T-cell (primary cell): Measurements from ENCODE around the gene WDR47. TPM values are rescaled to one million over a fixed set of nuclear protein-coding genes. Genes with fewer than 3 reads are reported as not detected.
"Not testable (repeated sequence)": the region's sequence is repeated elsewhere in the genome, so short reads cannot be mapped to it uniquely, and the experiment has no call there.

Experiments used
- ATAC-seq, 4 experiments: fragments of 200-7000 bp in 3 of 4; fragments of 150-1000 bp in 1 of 4; cut with Tn5 transposase; replicated peaks in 1 of 4; 1 replicate in 3 of 4; 2 replicates in 1 of 4; pipeline ENCODE4 v1.10.0; 2021; ENCODE audit warnings: moderate library complexity in 3 of 4, mild to moderate bottlenecking in 2 of 4, moderate number of reproducible peaks in 1 of 4
- CTCF ChIA-PET, 2 donors: fragments of 300-600 bp; sonication (Branson Sonifier 250); formaldehyde crosslinking; loops; one replicate each; lab custom pipeline; 2022; ENCODE audit warnings: antibody characterized with exemption in 2 of 2; lab: Charles Lee
- POLR2A ChIA-PET, 2 donors: fragments of 300-600 bp; sonication (Branson Sonifier 250); formaldehyde crosslinking; loops; one replicate each; lab custom pipeline; 2022; ENCODE audit warnings: antibody characterized with exemption in 2 of 2; lab: Charles Lee
- DNase-seq, 35 experiments: peaks; one replicate each; pipeline versions ENCODE4 v3.0.0 to v3.0.0-alpha.2; 2013 to 2023
- H3K27ac ChIP-seq: one replicate; pipeline ENCODE4 v1.5.1; 2013; ENCODE audit warnings: low read length
- H3K27me3 ChIP-seq, 2 experiments: replicated peaks in 1 of 2; 1 replicate in 1 of 2; 2 replicates in 1 of 2; pipeline versions ENCODE4 v1.6.1 to v1.7.0; 2013; ENCODE audit warnings: low read length in 1 of 2, mixed read lengths in 1 of 2; ENCODE audit not compliant: control insufficient read depth in 2 of 2, insufficient read depth in 2 of 2; ENCODE audit errors: extremely low read depth in 1 of 2
- H3K36me3 ChIP-seq, 2 donors: 1 replicate in 1 of 2; 2 replicates in 1 of 2; pipeline versions ENCODE4 v1.6.1 to v1.7.0; 2013; ENCODE audit warnings: low read length in 1 of 2; ENCODE audit not compliant: control insufficient read depth in 2 of 2, insufficient read depth in 1 of 2; ENCODE audit errors: extremely low read depth in 1 of 2
- H3K4me1 ChIP-seq, 2 experiments: 1 replicate in 1 of 2; 2 replicates in 1 of 2; pipeline versions ENCODE4 v1.6.1 to v1.7.0; 2013; ENCODE audit warnings: low read length in 2 of 2, mixed read lengths in 1 of 2; ENCODE audit not compliant: insufficient read depth in 2 of 2, control insufficient read depth in 1 of 2; ENCODE audit errors: extremely low read depth in 1 of 2
- H3K4me3 ChIP-seq, 2 donors: 1 replicate in 1 of 2; 2 replicates in 1 of 2; pipeline versions ENCODE4 v1.5.1 to v1.7.0; 2013; ENCODE audit warnings: mild to moderate bottlenecking in 2 of 2, low read length in 1 of 2, moderate library complexity in 1 of 2; ENCODE audit not compliant: control insufficient read depth in 1 of 2; ENCODE audit errors: extremely low read depth in 1 of 2
- H3K9me3 ChIP-seq: 2 replicates; pipeline ENCODE4 v1.7.0; 2013
- H3K27ac Mint-ChIP-seq, 2 donors: one replicate each; pipeline ENCODE4 v1.8.0; 2020 to 2021; ENCODE audit warnings: mild to moderate bottlenecking in 2 of 2, mixed read lengths in 2 of 2
- H3K27me3 Mint-ChIP-seq, 2 donors: one replicate each; pipeline ENCODE4 v1.8.0; 2021 to 2022; ENCODE audit warnings: mixed read lengths in 2 of 2
- H3K36me3 Mint-ChIP-seq: one replicate; pipeline ENCODE4 v1.8.0; 2021; ENCODE audit warnings: mixed read lengths
- H3K4me1 Mint-ChIP-seq, 3 donors: one replicate each; pipeline ENCODE4 v1.8.0; 2020 to 2022; ENCODE audit warnings: mixed read lengths in 3 of 3, mild to moderate bottlenecking in 1 of 3
- H3K4me3 Mint-ChIP-seq, 3 donors: one replicate each; pipeline ENCODE4 v1.8.0; 2020 to 2022; ENCODE audit warnings: mild to moderate bottlenecking in 3 of 3, mixed read lengths in 3 of 3, moderate library complexity in 3 of 3
- H3K9me3 Mint-ChIP-seq, 3 donors: one replicate each; pipeline ENCODE4 v1.8.0; 2020 to 2022; ENCODE audit warnings: mixed read lengths in 3 of 3
- WGBS: methylation state at CpG from one replicate; pipeline ENCODE4 v1.1.5; 2013; ENCODE audit warnings: missing lambda C conversion rate; ENCODE audit not compliant: insufficient coverage; 5-methylcytosine and 5-hydroxymethylcytosine counted together
- total RNA-seq, 35 experiments: library from RNA in 6 of 35; stranded (reverse) in 6 of 35; fragments of 120-200 nt in 1 of 35; gene quantifications; one replicate each; pipeline versions ENCODE4 v1.2.1 to v1.2.4 and lab custom pipeline; 2013 to 2026

Gene WDR47
- total RNA-seq, 5 donors from 2014 or later (not counting 1 experiment from before 2014, with no cell fraction given), result 13.6 to 18.2 (median 17.9) TPM

DNA sequence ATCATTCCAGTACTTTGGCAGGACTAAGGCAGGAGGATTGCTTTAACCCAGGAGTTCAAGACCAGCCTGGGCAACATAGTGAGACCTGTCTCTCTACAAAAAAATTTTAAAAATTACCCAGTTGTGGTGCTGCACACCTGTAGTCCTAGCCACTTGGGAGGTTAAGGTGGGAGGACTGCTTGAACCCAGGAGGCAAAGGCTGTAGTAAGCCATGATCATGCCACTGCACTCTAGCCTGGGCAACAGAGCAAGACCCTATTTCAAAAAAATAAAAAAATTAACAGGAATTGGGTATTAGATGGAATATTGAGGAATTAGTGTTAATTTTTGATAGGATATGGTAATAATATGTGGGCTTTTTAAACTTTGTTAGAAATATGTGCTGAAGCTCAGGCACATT lies 17.1 kb upstream of the WDR47 start:
- Histone ChIP-seq H3K27ac (no peak overlapping the region), H3K4me1 (no peaks in the 10 kb centered on the region), H3K9me3 (no peaks in the 10 kb centered on the region), H3K4me3 (no peak overlapping the region), H3K36me3 (peaks cover 0 to 7% of the 10 kb centered on the region in 2 donors), H3K27me3 (no peaks in the 10 kb centered on the region)
- Mint-ChIP-seq H3K4me3 (no peak overlapping the region), H3K4me1 (no peaks in the 10 kb centered on the region), H3K36me3 (peaks cover 3% of the 10 kb centered on the region), H3K27me3 (no peaks in the 10 kb centered on the region), H3K27ac (no peak overlapping the region), H3K9me3 (no peaks in the 10 kb centered on the region)
- DNase-seq (no peak), ATAC-seq (no peak)
- ChIA-PET POLR2A (no interaction called here), CTCF (no interaction called here)

DNA sequence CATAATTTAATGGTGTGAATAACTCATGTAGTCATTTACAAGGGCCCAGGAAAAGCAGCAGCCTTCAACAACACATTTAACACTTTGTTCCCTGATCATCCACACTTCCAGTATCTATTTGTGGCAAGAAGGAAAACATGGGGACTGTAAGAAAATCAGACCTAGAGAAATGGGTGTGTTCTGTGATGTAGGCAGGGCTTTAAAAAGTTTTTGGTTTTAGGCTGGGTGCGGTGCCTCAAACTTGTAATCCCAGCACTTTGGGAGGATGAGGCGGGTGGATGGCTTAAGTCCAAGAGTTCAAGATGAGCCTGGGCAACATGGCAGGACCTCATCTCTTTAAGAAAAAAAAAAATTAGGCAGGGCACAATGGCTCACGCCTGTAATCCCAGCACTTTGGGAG lies 14.2 kb upstream of the WDR47 start:
- WGBS, result 92% methylated on average over 2 of the region's 3 CpGs
- H3K27me3 Mint-ChIP-seq, result no peaks in the 10 kb centered on the region
- no peaks in the 10 kb centered on the region for H3K9me3 ChIP-seq
- no peak for DNase-seq
- H3K36me3 ChIP-seq, result no peaks in the 10 kb centered on the region
- H3K9me3 Mint-ChIP-seq, result no peaks in the 10 kb centered on the region
- H3K4me3 ChIP-seq, result no peak overlapping the region
- H3K36me3 Mint-ChIP-seq, result no peaks in the 10 kb centered on the region
- no peak overlapping the region for H3K27ac ChIP-seq
- no peak for ATAC-seq
- no peaks in the 10 kb centered on the region for H3K4me1 ChIP-seq
- H3K27me3 ChIP-seq, result peaks cover 0 to 3% of the 10 kb centered on the region in 2 experiments
- no peaks in the 10 kb centered on the region for H3K4me1 Mint-ChIP-seq
- no peak overlapping the region for H3K27ac Mint-ChIP-seq
- CTCF ChIA-PET, result interaction anchor here in 1 of 2 donors (0.7 kb wide), 1 partner anchor 617 kb away, joined by 3 read pairs; no protein-coding TSS in a partner anchor
- no peak overlapping the region for H3K4me3 Mint-ChIP-seq
- POLR2A ChIA-PET, result no interaction called here

DNA sequence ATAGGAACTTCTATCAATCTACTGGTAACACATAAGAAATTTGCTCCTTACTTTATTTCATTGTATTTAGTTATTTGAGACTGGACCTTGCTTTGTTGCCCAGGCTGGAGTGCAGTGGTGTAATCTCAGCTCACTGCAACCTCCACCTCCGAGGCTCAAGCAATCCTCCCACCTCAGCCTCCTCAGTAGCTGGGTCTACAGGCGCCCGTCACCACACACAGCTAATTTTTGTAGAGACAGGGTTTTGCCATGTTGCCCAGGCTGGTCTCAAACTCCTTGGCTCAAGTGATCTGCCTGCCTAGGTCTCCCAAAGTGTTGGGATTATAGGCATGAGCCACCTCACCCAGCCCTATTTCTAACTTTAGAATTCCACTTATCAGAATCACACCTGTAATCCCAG lies 10.2 kb upstream of the WDR47 start:
- DNase-seq, CTCF ChIA-PET, H3K27me3 Mint-ChIP-seq, H3K27ac ChIP-seq, H3K27ac Mint-ChIP-seq, H3K36me3 ChIP-seq, H3K4me1 ChIP-seq, H3K9me3 Mint-ChIP-seq, H3K4me3 Mint-ChIP-seq, H3K27me3 ChIP-seq, H3K9me3 ChIP-seq, ATAC-seq, H3K4me1 Mint-ChIP-seq, H3K36me3 Mint-ChIP-seq, H3K4me3 ChIP-seq: not testable (repeated sequence)
- no CpG with 5 or more reads among the region's 3 CpGs for WGBS
- POLR2A ChIA-PET, result interaction anchor here in 1 of 2 donors (0.6 kb wide), 1 partner anchor 11 kb away, joined by 3 read pairs; no protein-coding TSS in a partner anchor

DNA sequence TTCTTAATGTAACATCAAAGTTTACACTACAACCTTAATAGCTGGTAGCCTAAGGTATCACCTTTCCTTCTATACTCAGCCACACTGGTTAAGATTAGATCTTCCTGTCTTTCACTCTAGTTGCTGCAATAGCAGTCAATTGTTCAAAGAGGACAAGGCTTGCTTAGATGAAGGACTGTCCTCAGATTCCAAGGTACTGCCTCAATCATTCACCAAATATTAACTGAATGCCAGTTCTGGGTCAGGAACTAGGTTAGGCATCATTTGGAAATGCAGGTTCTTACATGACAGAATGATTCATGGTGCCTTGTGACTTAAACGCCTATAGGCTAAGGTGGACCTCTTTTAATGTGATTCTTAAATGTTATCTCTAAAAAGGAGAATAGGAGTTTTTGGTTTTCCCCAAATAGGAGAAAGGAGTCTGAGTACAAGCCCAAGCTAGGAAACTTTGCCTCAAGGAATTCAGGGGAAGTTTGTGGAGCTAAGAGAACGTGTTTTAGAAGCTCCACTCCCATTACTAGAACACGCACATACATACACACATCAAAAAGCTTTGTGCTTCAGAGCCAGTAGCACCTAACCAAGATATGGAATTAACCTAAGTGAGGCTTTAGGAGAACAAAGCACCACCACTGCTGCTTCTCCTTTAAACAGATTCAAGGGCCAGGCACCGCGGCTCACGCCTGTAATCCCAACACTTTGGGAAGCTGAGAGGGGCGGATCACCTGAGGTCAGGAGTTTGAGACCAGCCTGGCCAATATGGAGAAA lies 8.5 kb upstream of the WDR47 start:
- no peak overlapping the region for H3K27ac Mint-ChIP-seq
- no peaks in the 10 kb centered on the region for H3K36me3 Mint-ChIP-seq
- DNase-seq (no peak), ATAC-seq (no peak)
- no peaks in the 10 kb centered on the region for H3K27me3 Mint-ChIP-seq
- POLR2A ChIA-PET, result no interaction called here
- Histone ChIP-seq H3K27ac (no peak overlapping the region), H3K4me3 (no peak overlapping the region), H3K4me1 (no peaks in the 10 kb centered on the region), H3K36me3 (no peaks in the 10 kb centered on the region), H3K27me3 (peaks cover 0 to 3% of the 10 kb centered on the region in 2 experiments), H3K9me3 (no peaks in the 10 kb centered on the region)
- CTCF ChIA-PET, result no interaction called here
- H3K9me3 Mint-ChIP-seq, result no peaks in the 10 kb centered on the region
- WGBS, result 100% methylated on average over 4 of the region's 7 CpGs
- H3K4me1 Mint-ChIP-seq, result no peaks in the 10 kb centered on the region
- no peak overlapping the region for H3K4me3 Mint-ChIP-seq

DNA sequence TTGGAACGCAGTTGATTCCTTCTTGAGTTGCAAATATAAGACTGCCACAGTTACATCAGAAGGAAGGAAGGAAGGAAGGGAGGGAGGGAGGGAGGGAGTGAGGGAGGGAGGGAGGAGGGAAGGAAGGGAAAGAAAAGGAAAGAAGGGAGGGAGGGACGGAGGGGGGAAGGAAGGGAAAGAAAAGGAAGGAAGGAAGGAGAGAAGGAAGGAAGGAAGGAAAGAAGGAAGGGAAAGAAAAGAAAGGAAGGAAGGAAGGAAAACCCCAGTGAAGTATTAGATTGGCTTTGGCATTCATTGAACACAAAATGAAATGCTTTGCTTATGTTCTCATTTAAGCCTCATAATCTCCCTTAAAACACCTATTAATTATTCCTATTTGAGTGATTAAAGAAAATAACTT lies 6.4 kb upstream of the WDR47 start:
- H3K27ac ChIP-seq, result no peak overlapping the region
- Mint-ChIP-seq H3K4me3 (no peak overlapping the region), H3K9me3 (no peaks in the 10 kb centered on the region), H3K27ac (no peak overlapping the region), H3K36me3 (no peaks in the 10 kb centered on the region), H3K27me3 (no peaks in the 10 kb centered on the region), H3K4me1 (no peaks in the 10 kb centered on the region)
- no peaks in the 10 kb centered on the region for H3K36me3 ChIP-seq
- CTCF ChIA-PET, result interaction anchor here in 1 of 2 donors (0.6 kb wide), 1 partner anchor 229 kb away, joined by 6 read pairs; no protein-coding TSS in a partner anchor
- peaks cover 0 to 3% of the 10 kb centered on the region in 2 experiments for H3K27me3 ChIP-seq
- H3K9me3 ChIP-seq, result no peaks in the 10 kb centered on the region
- 9% methylated on average over 1 of the region's 2 CpGs for WGBS
- H3K4me1 ChIP-seq, result no peaks in the 10 kb centered on the region
- DNase-seq (no peak), ATAC-seq (no peak)
- no peak overlapping the region for H3K4me3 ChIP-seq
- POLR2A ChIA-PET, result interaction anchor here in 1 of 2 donors (0.6 kb wide), 1 partner anchor 321 kb away, joined by 3 read pairs; no protein-coding TSS in a partner anchor

DNA sequence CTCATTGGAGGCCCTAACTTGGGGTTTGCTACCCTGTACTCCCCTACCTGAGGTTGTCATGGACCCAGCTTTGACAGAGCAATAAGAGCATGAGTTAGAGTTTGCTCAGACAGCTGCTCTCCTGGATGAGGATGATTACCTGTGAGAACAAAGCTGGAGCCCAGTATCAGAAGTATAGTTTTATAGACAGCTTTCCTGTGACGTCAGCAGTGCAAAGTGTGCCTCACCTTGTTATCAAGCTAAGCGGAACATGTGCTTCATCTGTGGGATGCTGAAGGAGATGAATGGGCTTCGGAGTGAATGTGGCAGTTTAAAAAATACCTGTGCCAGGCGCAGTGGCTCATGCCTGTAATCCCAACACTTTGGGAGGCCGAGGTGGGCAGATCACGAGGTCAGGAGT lies 5.4 kb upstream of the WDR47 start:
- 85% methylated on average over 6 of the region's 6 CpGs for WGBS
- ChIA-PET CTCF (no interaction called here), POLR2A (no interaction called here)
- Mint-ChIP-seq H3K27me3 (no peaks in the 10 kb centered on the region), H3K4me1 (peaks cover 0 to 3% (median 0%) of the 10 kb centered on the region in 3 donors), H3K9me3 (no peaks in the 10 kb centered on the region), H3K36me3 (no peaks in the 10 kb centered on the region), H3K4me3 (no peak overlapping the region), H3K27ac (no peak overlapping the region)
- H3K4me1 ChIP-seq, result peaks cover 0 to 4% of the 10 kb centered on the region in 2 experiments
- H3K36me3 ChIP-seq, result no peaks in the 10 kb centered on the region
- H3K27ac ChIP-seq, result no peak overlapping the region
- DNase-seq (no peak), ATAC-seq (no peak)
- peaks cover 0 to under 1% of the 10 kb centered on the region in 2 experiments for H3K27me3 ChIP-seq
- no peak overlapping the region for H3K4me3 ChIP-seq
- no peaks in the 10 kb centered on the region for H3K9me3 ChIP-seq
